WI38 (cell line): ENCODE measurements around the gene UNKL.

ENCODE experiments used
- H3K4me3 ChIP-seq: 2 replicates; pipeline ENCODE4 v1.5.1; 2011; ENCODE audit warnings: low read depth, mild to moderate bottlenecking, control low read depth, low read length
- TF ChIP-seq, protein P1 (sequence below): IDR thresholded peaks from 2 replicates; pipeline ENCODE4 v1.5.1; 2012; ENCODE audit warnings: low read depth, mild to moderate bottlenecking, control low read depth, low read length

UNKL gene

DNA sequence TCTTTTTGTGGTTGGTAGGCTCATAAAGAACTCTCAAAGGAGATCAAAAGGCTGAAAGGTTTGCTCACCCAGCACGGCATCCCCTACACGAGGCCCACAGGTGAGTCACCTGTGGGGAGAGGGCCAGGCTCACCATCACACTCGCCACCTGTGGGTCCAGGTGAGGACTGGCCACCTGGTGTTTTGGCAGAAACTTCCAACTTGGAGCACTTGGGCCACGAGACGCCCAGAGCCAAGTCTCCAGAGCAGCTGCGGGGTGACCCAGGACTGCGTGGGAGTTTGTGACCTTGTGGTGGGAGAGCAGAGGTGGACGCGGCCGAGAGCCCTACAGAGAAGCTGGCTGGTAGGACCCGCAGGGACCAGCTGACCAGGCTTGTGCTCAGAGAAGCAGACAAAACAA lies 51.7 kb downstream of the UNKL start:
- H3K4me3 ChIP-seq = no peak overlapping the region
- TF ChIP-seq, protein P1, sequence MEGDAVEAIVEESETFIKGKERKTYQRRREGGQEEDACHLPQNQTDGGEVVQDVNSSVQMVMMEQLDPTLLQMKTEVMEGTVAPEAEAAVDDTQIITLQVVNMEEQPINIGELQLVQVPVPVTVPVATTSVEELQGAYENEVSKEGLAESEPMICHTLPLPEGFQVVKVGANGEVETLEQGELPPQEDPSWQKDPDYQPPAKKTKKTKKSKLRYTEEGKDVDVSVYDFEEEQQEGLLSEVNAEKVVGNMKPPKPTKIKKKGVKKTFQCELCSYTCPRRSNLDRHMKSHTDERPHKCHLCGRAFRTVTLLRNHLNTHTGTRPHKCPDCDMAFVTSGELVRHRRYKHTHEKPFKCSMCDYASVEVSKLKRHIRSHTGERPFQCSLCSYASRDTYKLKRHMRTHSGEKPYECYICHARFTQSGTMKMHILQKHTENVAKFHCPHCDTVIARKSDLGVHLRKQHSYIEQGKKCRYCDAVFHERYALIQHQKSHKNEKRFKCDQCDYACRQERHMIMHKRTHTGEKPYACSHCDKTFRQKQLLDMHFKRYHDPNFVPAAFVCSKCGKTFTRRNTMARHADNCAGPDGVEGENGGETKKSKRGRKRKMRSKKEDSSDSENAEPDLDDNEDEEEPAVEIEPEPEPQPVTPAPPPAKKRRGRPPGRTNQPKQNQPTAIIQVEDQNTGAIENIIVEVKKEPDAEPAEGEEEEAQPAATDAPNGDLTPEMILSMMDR = no peak

DNA sequence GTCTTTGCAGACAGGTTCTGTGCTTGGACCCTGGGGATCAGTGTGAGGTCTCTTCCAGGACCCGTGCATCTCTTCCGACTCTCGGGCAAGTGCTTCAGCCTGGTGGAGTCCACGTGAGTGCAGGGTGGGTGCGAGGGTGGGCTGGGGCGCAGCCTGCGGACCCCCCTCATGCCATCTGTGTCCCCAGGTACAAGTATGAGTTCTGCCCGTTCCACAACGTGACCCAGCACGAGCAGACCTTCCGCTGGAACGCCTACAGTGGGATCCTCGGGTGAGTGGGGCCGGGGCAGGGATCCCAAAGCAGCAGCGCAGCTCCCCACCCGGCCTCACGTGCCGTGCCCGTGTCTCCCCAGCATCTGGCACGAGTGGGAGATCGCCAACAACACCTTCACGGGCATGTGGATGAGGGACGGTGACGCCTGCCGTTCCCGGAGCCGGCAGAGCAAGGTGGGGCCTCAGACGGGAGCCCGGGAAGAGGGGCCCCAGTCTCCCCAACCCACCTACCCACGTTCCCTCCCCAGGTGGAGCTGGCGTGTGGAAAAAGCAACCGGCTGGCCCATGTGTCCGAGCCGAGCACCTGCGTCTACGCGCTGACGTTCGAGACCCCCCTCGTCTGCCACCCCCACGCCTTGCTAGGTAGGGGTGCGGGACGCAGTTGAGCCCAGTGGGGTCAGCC lies 52.7 kb downstream of the UNKL start:
- TF ChIP-seq, protein P1 = no peak
- H3K4me3 ChIP-seq = no peak overlapping the region

DNA sequence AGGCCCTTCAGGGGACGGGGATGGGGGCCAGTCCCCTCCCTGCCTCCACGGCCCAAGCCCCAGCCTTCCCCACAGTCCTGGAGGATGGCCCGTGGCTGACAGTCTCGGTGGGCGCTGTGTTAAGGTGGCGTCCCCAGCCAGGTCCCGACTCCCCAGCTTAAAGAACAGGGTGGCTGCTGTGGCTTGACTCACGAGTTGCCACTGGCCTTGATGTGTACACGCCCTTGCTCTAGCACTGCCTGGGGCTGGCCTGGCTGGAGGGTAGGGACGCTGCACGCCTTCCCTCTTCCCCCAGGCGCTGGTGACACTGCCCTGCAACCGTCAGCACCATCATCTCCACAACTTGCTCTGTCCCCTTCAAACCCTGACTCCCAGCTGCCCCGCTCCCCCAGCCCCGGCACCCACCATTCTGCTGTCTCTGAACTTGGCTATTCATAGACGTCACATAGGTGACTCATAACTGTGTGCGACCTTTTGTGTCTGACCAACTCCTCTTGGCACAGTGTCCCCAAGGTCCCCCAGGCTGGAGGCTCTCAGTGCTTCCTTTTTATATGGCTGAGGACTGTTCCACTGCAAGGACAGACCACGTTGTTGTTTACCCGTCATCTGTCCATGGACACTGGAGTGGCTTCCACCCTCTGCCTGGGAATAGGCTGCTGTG lies 56.5 kb downstream of the UNKL start:
- TF ChIP-seq, protein P1 = no peak
- H3K4me3 ChIP-seq = no peak overlapping the region

DNA sequence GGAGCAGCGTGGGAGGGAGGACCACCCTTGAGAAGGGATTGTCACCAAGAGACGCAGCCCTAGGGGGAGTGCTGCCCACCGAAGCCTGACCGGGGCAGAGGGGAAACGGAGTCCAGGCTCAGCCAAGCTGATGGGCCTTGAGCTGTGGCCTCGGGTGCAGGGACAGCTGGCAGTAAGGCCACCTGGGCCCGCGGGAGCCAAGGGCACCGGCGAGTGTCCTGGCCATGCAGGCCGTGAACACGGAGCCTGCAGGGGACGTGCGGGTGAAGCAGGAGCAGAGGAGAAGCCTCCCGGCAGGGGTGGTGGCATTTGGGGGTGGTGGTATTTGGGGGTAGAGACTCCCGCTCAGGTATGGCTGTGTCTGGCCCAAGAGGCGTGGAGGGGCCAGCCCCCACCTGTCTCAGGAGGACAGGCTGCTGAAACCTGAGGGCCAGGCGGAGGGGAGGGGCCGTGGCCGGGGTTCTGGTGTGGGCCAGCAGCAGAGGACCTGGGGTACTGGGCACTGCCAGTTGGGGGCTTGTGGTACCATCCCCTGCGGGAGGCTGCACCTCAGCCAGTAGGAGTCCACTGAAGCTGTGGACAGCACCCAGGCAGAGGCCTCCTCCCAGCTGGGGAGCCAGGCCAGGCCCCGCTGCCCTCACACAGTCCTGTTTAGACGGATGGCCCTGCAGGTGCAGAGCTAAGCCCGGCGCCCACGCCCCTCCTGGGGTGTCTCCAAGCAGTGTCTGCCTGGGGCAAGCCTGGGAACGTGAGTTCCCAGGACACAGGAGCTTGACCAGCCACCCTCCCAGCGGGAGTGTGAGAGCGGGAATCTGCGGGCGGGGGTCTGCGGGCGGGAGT lies 58.2 kb downstream of the UNKL start:
- TF ChIP-seq, protein P1 = no peak
- no peak overlapping the region for H3K4me3 ChIP-seq

DNA sequence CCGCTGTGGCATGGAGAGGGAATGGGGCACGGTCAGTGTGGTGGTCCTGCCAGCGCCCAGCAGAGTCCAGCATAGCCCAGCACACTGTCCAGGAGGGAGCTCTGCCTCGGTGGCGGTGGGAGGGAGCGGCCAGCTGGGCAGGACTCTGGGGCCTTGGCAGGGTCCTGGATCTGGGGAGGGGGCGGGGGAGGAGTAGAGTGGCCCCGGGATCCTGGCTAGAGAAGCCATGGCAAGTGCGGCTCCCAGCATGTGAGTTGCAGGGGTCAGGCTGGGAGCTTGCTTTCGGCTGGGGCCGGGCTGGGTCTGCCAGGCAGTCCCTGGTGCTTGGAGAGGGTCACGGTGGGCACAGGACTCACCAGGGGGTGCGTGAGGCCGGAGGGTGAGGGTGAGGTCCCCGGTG lies 58.9 kb downstream of the UNKL start:
- no peak overlapping the region for H3K4me3 ChIP-seq
- TF ChIP-seq, protein P1 = no peak

DNA sequence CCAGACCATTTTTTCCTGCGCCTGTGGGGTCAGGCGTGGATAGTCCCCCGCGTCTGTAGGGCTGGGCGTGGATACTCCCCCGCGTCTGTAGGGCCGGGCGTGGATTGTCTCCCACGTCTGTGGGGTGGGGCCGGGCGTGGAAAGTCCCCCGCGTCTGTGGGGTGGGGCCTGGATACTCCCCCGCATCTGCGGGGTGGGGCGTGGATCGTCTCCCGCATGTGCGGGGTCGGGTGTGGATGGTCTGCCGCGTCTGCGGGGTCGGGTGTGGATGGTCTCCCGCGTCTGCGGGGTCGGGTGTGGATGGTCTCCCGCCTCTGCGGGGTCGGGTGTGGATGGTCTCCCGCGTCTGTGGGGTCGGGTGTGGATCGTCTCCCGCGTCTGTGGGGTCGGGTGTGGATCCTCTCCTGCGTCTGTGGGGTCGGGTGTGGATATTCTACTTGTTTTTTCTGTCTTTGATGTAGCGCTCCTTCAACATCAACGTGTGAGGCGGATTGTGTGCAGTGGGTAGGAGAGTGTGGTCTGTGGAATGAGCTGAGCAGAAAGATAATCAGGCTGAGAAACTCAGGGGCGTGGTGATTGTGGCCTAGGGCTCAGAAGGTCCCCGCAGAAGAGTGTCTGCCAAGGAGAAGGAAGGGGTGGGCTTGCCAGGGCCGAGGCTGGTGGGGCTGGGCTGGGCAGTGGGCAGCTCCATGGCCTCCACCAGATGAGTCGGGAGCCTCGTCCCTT lies 59.5 kb downstream of the UNKL start:
- TF ChIP-seq, protein P1 = no peak
- H3K4me3 ChIP-seq = no peak overlapping the region
